Endothelial cell of umbilical vein (primary cell): ENCODE results near the gene PRKRIP1.

Source experiments
- CTCF ChIP-seq, 2 donors: IDR thresholded peaks; 1 replicate in 1 of 2; 2 replicates in 1 of 2; pipeline ENCODE4 v1.5.1; 2011; ENCODE audit warnings: low read length in 2 of 2, mild to moderate bottlenecking in 2 of 2, moderate library complexity in 2 of 2, control low read depth in 1 of 2, inconsistent platforms in 1 of 2, low read depth in 1 of 2; ENCODE audit not compliant: insufficient read depth in 1 of 2; ENCODE audit errors: extremely low read depth in 1 of 2
- MAX ChIP-seq: IDR thresholded peaks from 2 replicates; pipeline ENCODE4 v1.6.1; 2011; ENCODE audit not compliant: insufficient read depth, insufficient read length

DNA sequence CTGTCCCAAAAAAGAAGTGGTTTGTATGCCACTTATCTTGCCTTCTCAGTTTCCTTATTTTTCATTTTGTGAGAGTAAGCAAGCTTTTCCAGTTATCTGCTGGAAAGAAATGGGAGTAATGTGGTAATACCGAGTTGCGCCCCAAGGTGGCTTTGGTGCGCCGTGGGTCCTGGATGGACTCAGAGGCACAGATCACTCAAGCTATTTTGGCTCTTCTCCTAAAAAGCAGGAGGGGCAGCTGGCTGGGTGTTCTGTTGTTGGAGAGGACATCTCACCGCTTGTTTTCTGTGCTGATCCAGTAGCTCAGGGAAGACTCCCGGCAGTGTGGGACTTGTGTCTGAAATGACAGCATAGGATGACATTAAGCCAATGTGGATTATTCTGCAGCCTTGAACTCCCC is 16.4 kb downstream of the PRKRIP1 start:
- TF ChIP-seq MAX (no peak), CTCF (IDR thresholded peaks at IDR 0.05; ENCODE audit: extremely low read depth in 1 of 2, insufficient read depth in 1 of 2, low read depth in 1 of 2, low read length in 2 of 2) (peak; percentile 29 to 44)
